Parathyroid adenoma (tissue), 2 donors: ENCODE measurements around the gene ZNF808.
"Not testable (repeated sequence)": the region's sequence is repeated elsewhere in the genome, so short reads cannot be mapped to it uniquely, and the experiment has no call there.

Experiments used
- H2AFZ ChIP-seq: fragments of 300-600 bp; sonication (generic); one replicate; pipeline ENCODE4 v1.7.0; 2017; ENCODE audit warnings: antibody characterized with exemption, mild to moderate bottlenecking
- H3K27ac ChIP-seq: fragments of 300-600 bp; sonication (generic); one replicate; pipeline ENCODE4 v1.7.0; 2017
- H3K27me3 ChIP-seq: fragments of 300-600 bp; sonication (generic); one replicate; pipeline ENCODE4 v1.7.0; 2017; ENCODE audit warnings: low read length; ENCODE audit not compliant: control insufficient read depth, insufficient read depth
- H3K36me3 ChIP-seq: fragments of 300-600 bp; sonication (generic); one replicate; pipeline ENCODE4 v1.7.0; 2017; ENCODE audit warnings: low read length; ENCODE audit not compliant: control insufficient read depth, insufficient read depth
- H3K4me1 ChIP-seq: fragments of 300-600 bp; sonication (generic); one replicate; pipeline ENCODE4 v1.7.0; 2017; ENCODE audit warnings: control low read depth
- H3K4me2 ChIP-seq: fragments of 300-600 bp; sonication (generic); one replicate; pipeline ENCODE4 v1.7.0; 2017; ENCODE audit warnings: low read length
- H3K4me3 ChIP-seq: fragments of 300-600 bp; sonication (generic); one replicate; pipeline ENCODE4 v1.7.0; 2017; ENCODE audit warnings: low read depth, low read length
- H3K79me2 ChIP-seq: fragments of 300-600 bp; sonication (generic); one replicate; pipeline ENCODE4 v1.7.0; 2017; ENCODE audit warnings: control low read depth
- H3K9ac ChIP-seq: fragments of 300-600 bp; sonication (generic); one replicate; pipeline ENCODE4 v1.7.0; 2017; ENCODE audit warnings: mild to moderate bottlenecking
- H3K9me3 ChIP-seq: fragments of 300-600 bp; sonication (generic); one replicate; pipeline ENCODE4 v1.7.0; 2017; ENCODE audit warnings: low read length; ENCODE audit not compliant: control insufficient read depth
- TF ChIP-seq, protein P1 (sequence below): fragments of 300-600 bp; sonication (generic); IDR thresholded peaks from one replicate; pipeline ENCODE4 v1.7.0; 2017; ENCODE audit warnings: antibody characterized with exemption, mild to moderate bottlenecking
- donor health status: primary hyperparathyroidism.

ZNF808 gene

DNA sequence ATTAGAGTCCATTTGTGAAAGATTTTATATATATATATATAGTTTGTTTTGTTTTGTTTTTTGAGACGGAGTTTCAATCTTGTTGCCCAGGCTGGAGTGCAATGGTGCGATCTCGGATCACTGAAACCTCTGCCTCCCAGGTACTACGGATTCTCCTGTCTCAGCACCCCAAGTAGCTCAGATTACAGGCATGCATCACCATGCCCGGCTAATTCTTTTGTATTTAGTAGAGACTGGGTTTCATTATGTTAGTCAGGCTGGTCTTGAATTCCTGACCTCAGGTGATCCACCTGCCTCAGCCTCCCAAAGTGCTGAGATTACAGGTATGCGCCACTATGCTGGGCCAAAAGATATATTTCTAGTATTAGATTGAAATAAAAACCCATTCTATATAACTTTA is 38.7 kb downstream of the ZNF808 start:
- no peaks in the 10 kb centered on the region for H3K36me3 ChIP-seq
- H3K9me3 ChIP-seq, result no peaks in the 10 kb centered on the region
- no peaks in the 10 kb centered on the region for H3K79me2 ChIP-seq
- H3K4me2 ChIP-seq, result no peak overlapping the region
- H3K4me1 ChIP-seq, result no peaks in the 10 kb centered on the region
- no peak overlapping the region for H3K9ac ChIP-seq
- TF ChIP-seq, protein P1, sequence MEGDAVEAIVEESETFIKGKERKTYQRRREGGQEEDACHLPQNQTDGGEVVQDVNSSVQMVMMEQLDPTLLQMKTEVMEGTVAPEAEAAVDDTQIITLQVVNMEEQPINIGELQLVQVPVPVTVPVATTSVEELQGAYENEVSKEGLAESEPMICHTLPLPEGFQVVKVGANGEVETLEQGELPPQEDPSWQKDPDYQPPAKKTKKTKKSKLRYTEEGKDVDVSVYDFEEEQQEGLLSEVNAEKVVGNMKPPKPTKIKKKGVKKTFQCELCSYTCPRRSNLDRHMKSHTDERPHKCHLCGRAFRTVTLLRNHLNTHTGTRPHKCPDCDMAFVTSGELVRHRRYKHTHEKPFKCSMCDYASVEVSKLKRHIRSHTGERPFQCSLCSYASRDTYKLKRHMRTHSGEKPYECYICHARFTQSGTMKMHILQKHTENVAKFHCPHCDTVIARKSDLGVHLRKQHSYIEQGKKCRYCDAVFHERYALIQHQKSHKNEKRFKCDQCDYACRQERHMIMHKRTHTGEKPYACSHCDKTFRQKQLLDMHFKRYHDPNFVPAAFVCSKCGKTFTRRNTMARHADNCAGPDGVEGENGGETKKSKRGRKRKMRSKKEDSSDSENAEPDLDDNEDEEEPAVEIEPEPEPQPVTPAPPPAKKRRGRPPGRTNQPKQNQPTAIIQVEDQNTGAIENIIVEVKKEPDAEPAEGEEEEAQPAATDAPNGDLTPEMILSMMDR, result no peak
- no peaks in the 10 kb centered on the region for H3K27me3 ChIP-seq
- H2AFZ ChIP-seq, result no peak overlapping the region
- no peak overlapping the region for H3K27ac ChIP-seq
- no peak overlapping the region for H3K4me3 ChIP-seq

DNA sequence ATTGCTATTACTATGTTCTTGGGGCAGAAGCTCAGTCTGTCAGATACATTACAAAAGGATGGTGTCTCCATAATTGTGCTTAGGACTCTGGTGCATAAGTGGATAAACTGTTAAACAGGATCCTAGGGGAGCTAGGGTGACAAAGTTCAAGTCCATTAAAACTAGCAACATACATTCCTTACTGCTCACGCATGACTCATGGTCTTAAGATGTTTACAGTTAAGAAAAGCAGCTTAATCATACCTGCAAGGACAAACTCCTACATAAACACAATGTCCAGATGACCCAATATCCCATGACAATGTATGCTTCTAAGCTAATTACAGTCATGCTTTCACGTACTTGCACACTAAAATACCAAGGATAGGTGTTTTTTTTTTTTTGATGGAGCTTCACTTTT is 39.1 kb downstream of the ZNF808 start:
- no peaks in the 10 kb centered on the region for H3K27me3 ChIP-seq
- no peaks in the 10 kb centered on the region for H3K9me3 ChIP-seq
- no peak overlapping the region for H3K4me3 ChIP-seq
- no peak overlapping the region for H3K27ac ChIP-seq
- no peak overlapping the region for H3K9ac ChIP-seq
- H3K4me2 ChIP-seq, result no peak overlapping the region
- H3K79me2 ChIP-seq, result no peaks in the 10 kb centered on the region
- no peaks in the 10 kb centered on the region for H3K36me3 ChIP-seq
- TF ChIP-seq, protein P1, result no peak
- no peaks in the 10 kb centered on the region for H3K4me1 ChIP-seq
- H2AFZ ChIP-seq, result no peak overlapping the region

DNA sequence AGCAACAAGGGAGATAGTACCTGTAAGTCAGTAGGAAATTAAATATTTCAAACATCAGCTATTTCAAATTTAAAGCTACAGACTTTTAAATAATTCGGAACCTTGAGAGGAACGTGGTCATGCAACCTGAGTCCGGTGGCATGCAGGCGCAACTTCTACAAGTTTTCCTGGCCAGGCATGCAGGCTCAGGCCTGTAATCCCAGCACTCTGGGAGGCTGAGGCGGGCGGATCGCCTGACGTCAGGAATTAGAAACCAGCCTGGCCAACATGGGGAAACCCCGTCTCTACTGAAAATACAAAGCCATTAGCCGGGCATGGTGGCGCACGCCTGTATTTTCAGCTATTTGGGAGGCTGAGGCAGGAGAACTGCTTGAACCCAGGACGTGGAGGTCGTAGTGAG is 40.5 kb downstream of the ZNF808 start:
- Histone ChIP-seq H3K27me3 (no peaks in the 10 kb centered on the region), H3K9me3 (no peaks in the 10 kb centered on the region), H2AFZ (no peak overlapping the region), H3K4me3 (no peak overlapping the region), H3K9ac (no peak overlapping the region), H3K27ac (no peak overlapping the region), H3K4me1 (no peaks in the 10 kb centered on the region), H3K79me2 (no peaks in the 10 kb centered on the region), H3K4me2 (no peak overlapping the region), H3K36me3 (no peaks in the 10 kb centered on the region)
- TF ChIP-seq, protein P1, result no peak

DNA sequence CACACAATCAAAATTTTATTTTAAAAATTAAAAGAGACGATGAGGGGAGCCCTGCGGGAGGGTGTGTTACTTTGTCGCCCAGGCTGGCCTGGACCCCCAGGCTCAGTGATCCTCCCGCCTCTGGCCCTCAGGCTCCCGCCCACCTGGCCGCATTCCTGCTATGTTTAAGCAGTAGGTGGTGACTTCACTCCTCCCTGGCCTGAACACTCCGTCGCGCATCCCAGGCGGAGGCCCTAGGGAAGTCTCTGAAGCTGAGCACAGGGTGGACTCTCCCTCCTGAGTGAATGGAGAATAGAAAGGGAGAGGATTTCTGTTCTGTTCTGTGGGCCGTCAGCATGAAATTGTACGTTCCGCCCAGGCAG is 42.2 kb downstream of the ZNF808 start:
- not testable (repeated sequence) for H3K9me3 ChIP-seq, H3K27me3 ChIP-seq, H3K79me2 ChIP-seq, H3K9ac ChIP-seq, H3K4me1 ChIP-seq, H3K36me3 ChIP-seq
- Histone ChIP-seq H3K27ac (peak overlapping the region; percentile 12), H2AFZ (peak overlapping the region; percentile 46), H3K4me2 (peak overlapping the region; percentile 87), H3K4me3 (peak overlapping the region; percentile 30)

DNA sequence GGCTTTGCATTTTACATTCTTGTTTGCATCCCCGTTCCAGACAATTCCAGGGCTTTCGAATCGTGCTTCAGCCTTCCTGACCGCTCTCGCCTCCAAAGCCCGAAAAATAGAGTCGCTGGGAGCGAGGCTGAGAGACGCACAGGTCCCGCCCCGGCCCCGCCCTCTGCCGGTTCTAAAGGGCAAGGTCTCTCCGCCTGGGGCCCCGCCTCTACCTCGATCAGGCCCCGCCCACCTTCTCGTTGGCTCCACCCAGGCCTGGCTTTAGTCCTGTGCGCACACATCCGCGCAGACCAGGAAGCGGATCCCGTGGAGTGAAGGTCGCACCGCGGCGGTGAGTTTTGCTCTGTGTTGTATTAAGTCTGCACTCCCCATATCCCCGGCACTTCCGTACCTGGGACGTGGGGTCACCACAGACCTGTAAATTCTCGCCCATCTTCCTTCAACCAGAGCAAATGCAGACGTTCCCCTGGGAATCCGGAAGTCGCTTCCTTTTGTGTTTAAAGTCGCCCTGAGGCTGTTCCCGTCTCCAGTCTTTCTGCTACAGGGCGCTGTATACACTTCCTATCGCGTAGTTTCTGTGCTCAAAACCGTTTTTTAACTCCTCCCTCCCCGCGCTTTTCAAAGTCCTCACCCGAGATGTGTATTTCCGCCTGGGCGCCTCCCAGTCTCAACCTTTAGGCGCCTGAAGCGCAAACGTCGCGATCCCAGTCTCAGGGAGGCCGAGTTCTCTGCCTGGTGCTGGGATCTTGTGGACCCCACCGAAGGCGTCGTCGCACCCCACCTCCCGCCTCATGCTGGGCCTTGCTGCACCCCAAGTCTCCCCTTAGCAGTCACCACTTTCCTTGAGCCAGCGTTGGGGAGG is 42.8 kb downstream of the ZNF808 start, which contains the start of gene ZNF701:
Gene ZNF701, plus strand, starts transcription at position 288 of the 862 bp plus-strand sequence. CDS start 3,861 bp downstream, outside the sequence.
- Histone ChIP-seq H3K27me3 (no peaks in the 10 kb centered on the region), H3K27ac (peak within 1 kb of the TSS; percentile 39), H3K4me1 (no peaks in the 10 kb centered on the region), H3K36me3 (no peaks in the 10 kb centered on the region), H3K4me3 (peak within 1 kb of the TSS; percentile 68), H3K9me3 (no peaks in the 10 kb centered on the region), H2AFZ (peak within 1 kb of the TSS; percentile 75), H3K4me2 (peak within 1 kb of the TSS; percentile 87), H3K9ac (no peak within 1 kb of the TSS), H3K79me2 (no peaks in the 10 kb centered on the region)
- TF ChIP-seq, protein P1, result peak; percentile 6
